Endothelial cell of umbilical vein (primary cell): ENCODE results near the gene MGAT4B. TPM values are rescaled to one million over a fixed set of nuclear protein-coding genes. Genes with fewer than 3 reads are reported as not detected.

Experiments
- BruUV-seq: library from RNA; stranded (reverse); fragments of 400-500 nt; replicated peaks from 2 replicates; lab custom pipeline; 2021; lab: Mats Ljungman, UMichigan
- CTCF ChIA-PET: fragments of 300-600, 350-600 bp; sonication (Branson Sonifier 250); formaldehyde crosslinking; loops from one replicate; lab custom pipeline; 2021; ENCODE audit warnings: antibody characterized with exemption, inconsistent platforms; lab: Charles Lee
- POLR2A ChIA-PET: fragments of 300-600, 350-600 bp; sonication (Branson Sonifier 250); formaldehyde crosslinking; loops from one replicate; lab custom pipeline; 2021; ENCODE audit warnings: antibody characterized with exemption, inconsistent platforms; lab: Charles Lee
- DNase-seq: peaks from one replicate; pipeline ENCODE4 v3.0.0-alpha.2; 2011; ENCODE audit warnings: low read depth, low spot score
- FAIRE-seq: peaks from 2 replicates; lab custom pipeline; 2011; peaks lifted over from hg19 to GRCh38; lab: Jason Lieb, UNC
- H2AFZ ChIP-seq: 2 replicates; pipeline ENCODE4 v1.6.0; 2012; ENCODE audit warnings: low read depth, low read length, control low read depth, inconsistent platforms
- H3K27ac ChIP-seq: 2 replicates; pipeline ENCODE4 v1.5.1; 2011; ENCODE audit warnings: low read depth, mild to moderate bottlenecking, control low read depth, low read length, moderate library complexity; ENCODE audit not compliant: insufficient read depth
- H3K27me3 ChIP-seq, 2 experiments: 2 replicates each; pipeline versions ENCODE4 v1.6.0 to v1.6.1; 2011; ENCODE audit warnings: low read length in 2 of 2, mixed read lengths in 1 of 2; ENCODE audit not compliant: control insufficient read depth in 2 of 2, insufficient read depth in 2 of 2
- H3K36me3 ChIP-seq, 2 experiments: 2 replicates in 1 of 2; 3 replicates in 1 of 2; pipeline ENCODE4 v1.5.1; 2011; ENCODE audit warnings: low read length in 2 of 2, mild to moderate bottlenecking in 1 of 2, moderate library complexity in 1 of 2; ENCODE audit not compliant: control insufficient read depth in 2 of 2, insufficient read depth in 2 of 2; ENCODE audit errors: extremely low read depth in 1 of 2
- H3K4me1 ChIP-seq: 3 replicates; pipeline ENCODE4 v1.5.1; 2011; ENCODE audit warnings: mild to moderate bottlenecking, low read length; ENCODE audit not compliant: control insufficient read depth, insufficient read depth; ENCODE audit errors: extremely low read depth
- H3K4me2 ChIP-seq: 2 replicates; pipeline ENCODE4 v1.6.1; 2011; ENCODE audit warnings: low read length, control low read depth, mixed read lengths; ENCODE audit not compliant: insufficient read depth
- H3K4me3 ChIP-seq, 3 experiments: fragments of 200-600 bp in 1 of 3; sonication (generic), shearing (Covaris generic) in 1 of 3; replicated peaks in 1 of 3; 2 replicates each; pipeline ENCODE4 v1.5.1; 2011 to 2016; ENCODE audit warnings: control low read depth in 3 of 3, low read length in 3 of 3, mild to moderate bottlenecking in 2 of 3, inconsistent platforms in 1 of 3, low read depth in 1 of 3, moderate library complexity in 1 of 3; ENCODE audit not compliant: insufficient read depth in 1 of 3
- H3K79me2 ChIP-seq: 2 replicates; pipeline ENCODE4 v1.6.0; 2012; ENCODE audit warnings: low read length, inconsistent platforms; ENCODE audit not compliant: control insufficient read depth, insufficient read depth
- H3K9ac ChIP-seq: replicated peaks from 2 replicates; pipeline ENCODE3; 2011; ENCODE audit warnings: low read length, control low read depth; ENCODE audit not compliant: insufficient read depth; ENCODE audit errors: extremely low read depth
- H3K9me1 ChIP-seq: replicated peaks from 3 replicates; pipeline ENCODE4 v1.6.0; 2011; ENCODE audit warnings: mild to moderate bottlenecking, low read length; ENCODE audit not compliant: control insufficient read depth, insufficient read depth; ENCODE audit errors: extremely low read depth
- H3K9me3 ChIP-seq: replicated peaks from 2 replicates; pipeline ENCODE4 v1.5.1; 2012; ENCODE audit warnings: low read length, inconsistent platforms; ENCODE audit not compliant: control insufficient read depth, insufficient read depth
- H4K20me1 ChIP-seq: replicated peaks from 2 replicates; pipeline ENCODE3; 2011; ENCODE audit warnings: mild to moderate bottlenecking, low read length; ENCODE audit not compliant: control insufficient read depth, insufficient read depth; ENCODE audit errors: extremely low read depth
- CTCF ChIP-seq, 2 donors: IDR thresholded peaks; 1 replicate in 1 of 2; 2 replicates in 1 of 2; pipeline ENCODE4 v1.5.1; 2011; ENCODE audit warnings: low read length in 2 of 2, mild to moderate bottlenecking in 2 of 2, moderate library complexity in 2 of 2, control low read depth in 1 of 2, inconsistent platforms in 1 of 2, low read depth in 1 of 2; ENCODE audit not compliant: insufficient read depth in 1 of 2; ENCODE audit errors: extremely low read depth in 1 of 2
- EZH2 ChIP-seq: IDR thresholded peaks from 2 replicates; pipeline ENCODE4 v1.6.1; 2012; ENCODE audit warnings: borderline replicate concordance, low read depth, mild to moderate bottlenecking, moderate library complexity, low read length, inconsistent platforms; ENCODE audit not compliant: severe bottlenecking
- FOS ChIP-seq: IDR thresholded peaks from 2 replicates; pipeline ENCODE4 v1.6.1; 2011; ENCODE audit warnings: mild to moderate bottlenecking, low read length, moderate library complexity, borderline replicate concordance; ENCODE audit not compliant: insufficient read depth
- GATA2 ChIP-seq: IDR thresholded peaks from 2 replicates; pipeline ENCODE4 v1.7.0; 2011; ENCODE audit warnings: low read depth, mild to moderate bottlenecking, moderate library complexity, mixed read lengths, low read length; ENCODE audit not compliant: insufficient read length, insufficient read depth
- JUN ChIP-seq: IDR thresholded peaks from 2 replicates; pipeline ENCODE4 v1.6.1; 2011; ENCODE audit warnings: borderline replicate concordance, low read depth; ENCODE audit not compliant: insufficient read length, insufficient read depth
- MAX ChIP-seq: IDR thresholded peaks from 2 replicates; pipeline ENCODE4 v1.6.1; 2011; ENCODE audit not compliant: insufficient read depth, insufficient read length
- MYC ChIP-seq: IDR thresholded peaks from one replicate; pipeline ENCODE4 v1.6.1; 2011; ENCODE audit warnings: mild to moderate bottlenecking, low read depth, low read length
- POLR2A ChIP-seq: IDR thresholded peaks from 2 replicates; pipeline ENCODE4 v1.6.1; 2012; ENCODE audit warnings: low read depth, mild to moderate bottlenecking, control low read depth, low read length
- POLR2AphosphoS5 ChIP-seq: IDR thresholded peaks from 2 replicates; pipeline ENCODE4 v1.6.1; 2012; ENCODE audit warnings: low read depth, mild to moderate bottlenecking, control low read depth, low read length, moderate library complexity; ENCODE audit not compliant: insufficient read depth
- dilution Hi-C: fragments of 300-500 bp; cut with MboI; formaldehyde crosslinking; loops from one replicate; pipeline ENCODE4 v1.15.0; 2019; ENCODE audit warnings: low sequenced_read_pairs; ENCODE audit not compliant: extremely low pct_ligation_motif_present
- intact Hi-C: fragments of 100-400 bp; cut with micrococcal nuclease; formaldehyde crosslinking; loops from one replicate; pipeline ENCODE4 v1.10.0; 2022
- polyA plus RNA-seq, 4 experiments: library from polyadenylated mRNA; depleted of rRNA in 3 of 4; stranded (reverse) in 3 of 4; unstranded in 1 of 4; fragments of >200 nt; gene quantifications; 2 replicates each; pipeline versions ENCODE4 v1.2.1 to v1.2.3, GENCODE V29; 2011 to 2012; ENCODE audit warnings: missing spikeins in 1 of 4
- total RNA-seq: library from RNA; stranded (reverse); gene quantifications from 2 replicates; pipeline ENCODE4 v1.2.3, GENCODE V29; 2021

The MGAT4B gene
- total and polyA plus RNA-seq, 2 donors (not counting 3 experiments of a cell fraction or from before 2014, with no cell fraction given), result 243 TPM

GRCh38 chr5:179828756-179829421 lies 22.2 kb upstream of the MGAT4B start:
- H3K4me2 ChIP-seq, result no peak overlapping the region
- no peak overlapping the region for H2AFZ ChIP-seq
- ChIA-PET CTCF (interaction anchor here (1.1 to 2.2 kb wide), 4 partner anchors 9 to 66 kb away, joined by 3 to 9 read pairs (median 4); partner anchors contain the start of gene LTC4S), POLR2A (no interaction called here)
- no peaks in the 10 kb centered on the region for H3K4me1 ChIP-seq
- peaks cover 5% of the 10 kb centered on the region for H4K20me1 ChIP-seq
- no peak overlapping the region for H3K27ac ChIP-seq
- H3K36me3 ChIP-seq, result peaks cover 33 to 73% of the 10 kb centered on the region in 2 experiments
- no TSS peak for BruUV-seq
- intact Hi-C loops, result no loop called here
- H3K9me1 ChIP-seq, result no peaks in the 10 kb centered on the region
- TF ChIP-seq JUN, result no peak
- no peak for TF ChIP-seq MAX
- no peak for TF ChIP-seq FOS
- no peak for TF ChIP-seq POLR2A
- no peak for TF ChIP-seq GATA2
- TF ChIP-seq EZH2, result no peak
- no peak overlapping the region for H3K4me3 ChIP-seq
- H3K9me3 ChIP-seq, result no peaks in the 10 kb centered on the region
- DNase-seq, result no peak
- H3K27me3 ChIP-seq, result no peaks in the 10 kb centered on the region
- no peak for FAIRE-seq
- H3K79me2 ChIP-seq, result peaks cover 25% of the 10 kb centered on the region
- H3K9ac ChIP-seq, result no peak overlapping the region
- dilution Hi-C loops, result no loop called here

GRCh38 chr5:179827680-179828079 lies 21.0 kb upstream of the MGAT4B start:
- peaks cover 5% of the 10 kb centered on the region for H3K4me1 ChIP-seq
- dilution Hi-C loops, result no loop called here
- H3K9ac ChIP-seq, result no peak overlapping the region
- intact Hi-C loops, result no loop called here
- H3K36me3 ChIP-seq, result peaks cover 34 to 70% of the 10 kb centered on the region in 2 experiments
- H3K4me2 ChIP-seq, result no peak overlapping the region
- DNase-seq (peak; percentile 46), FAIRE-seq (peak; percentile 18)
- H4K20me1 ChIP-seq, result peaks cover 5% of the 10 kb centered on the region
- no peak overlapping the region for H3K4me3 ChIP-seq
- H2AFZ ChIP-seq, result no peak overlapping the region
- H3K9me3 ChIP-seq, result no peaks in the 10 kb centered on the region
- TF ChIP-seq POLR2A (no peak), POLR2AphosphoS5 (no peak), GATA2 (no peak), CTCF (IDR thresholded peaks at IDR 0.05; ENCODE audit: extremely low read depth in 1 of 2, insufficient read depth in 1 of 2, low read depth in 1 of 2, low read length in 2 of 2) (no peak), MYC (no peak), MAX (no peak), JUN (peak; percentile 23), EZH2 (no peak), FOS (peak; percentile 63)
- ChIA-PET CTCF (interaction anchor here (1.0 to 1.3 kb wide), 3 partner anchors 10 to 65 kb away, joined by 3 to 8 read pairs (median 3); no protein-coding TSS in a partner anchor), POLR2A (no interaction called here)
- no peaks in the 10 kb centered on the region for H3K27me3 ChIP-seq
- H3K27ac ChIP-seq, result no peak overlapping the region
- BruUV-seq, result no TSS peak
- peaks cover 36% of the 10 kb centered on the region for H3K79me2 ChIP-seq
- no peaks in the 10 kb centered on the region for H3K9me1 ChIP-seq
